Effector memory CD8-positive, alpha-beta T cell (primary cell): ENCODE results near the gene NLRX1.
"Not testable (repeated sequence)": the region's sequence is repeated elsewhere in the genome, so short reads cannot be mapped to it uniquely, and the experiment has no call there.

Experiments used
- ATAC-seq: fragments of 150-1000 bp; cut with Tn5 transposase; replicated peaks from 2 replicates; pipeline ENCODE4 v1.10.0; 2021; ENCODE audit warnings: mild to moderate bottlenecking, moderate library complexity
- DNase-seq, 3 experiments: peaks; one replicate each; pipeline ENCODE4 v3.0.0; 2021
- H3K27ac Mint-ChIP-seq, 2 donors: one replicate each; pipeline ENCODE4 v1.8.0; 2022; ENCODE audit warnings: mild to moderate bottlenecking in 2 of 2, mixed read lengths in 2 of 2, moderate library complexity in 2 of 2
- H3K27me3 Mint-ChIP-seq, 2 donors: one replicate each; pipeline ENCODE4 v1.8.0; 2022; ENCODE audit warnings: mixed read lengths in 2 of 2
- H3K36me3 Mint-ChIP-seq: one replicate; pipeline ENCODE4 v1.8.0; 2022; ENCODE audit warnings: mild to moderate bottlenecking, moderate library complexity, mixed read lengths; ENCODE audit not compliant: insufficient read depth
- H3K4me1 Mint-ChIP-seq, 2 donors: one replicate each; pipeline ENCODE4 v1.8.0; 2022; ENCODE audit warnings: low read depth in 2 of 2, mixed read lengths in 2 of 2
- H3K4me3 Mint-ChIP-seq, 2 donors: one replicate each; pipeline ENCODE4 v1.8.0; 2022; ENCODE audit warnings: mild to moderate bottlenecking in 2 of 2, mixed read lengths in 2 of 2, moderate library complexity in 2 of 2
- H3K9me3 Mint-ChIP-seq, 2 donors: one replicate each; pipeline ENCODE4 v1.8.0; 2022; ENCODE audit warnings: mixed read lengths in 2 of 2

Gene NLRX1

DNA sequence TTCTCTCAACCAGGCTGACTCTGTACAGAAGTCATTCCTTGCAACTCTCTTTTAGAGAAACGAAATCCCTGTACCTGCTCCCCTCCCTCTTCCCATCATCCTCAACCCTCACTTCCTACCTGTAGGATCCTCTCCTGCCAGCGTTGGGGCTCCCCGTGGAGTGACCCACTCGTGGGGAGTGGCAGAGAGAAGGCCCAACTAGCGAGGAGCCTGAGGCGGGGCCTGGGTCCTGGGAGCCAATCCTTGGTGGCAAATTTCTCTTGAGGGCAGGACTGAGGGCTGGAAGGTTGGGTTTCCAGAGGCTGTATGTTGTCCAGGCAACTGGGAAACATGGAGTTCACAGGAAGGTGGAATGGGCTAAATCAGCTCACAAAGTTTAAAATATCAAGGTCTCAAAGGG lies 27.2 kb downstream of the NLRX1 start:
- DNase-seq (no peak), ATAC-seq (no peak)
- H3K4me3 Mint-ChIP-seq: no peak overlapping the region
- no peak overlapping the region for H3K27ac Mint-ChIP-seq
- H3K36me3 Mint-ChIP-seq: no peaks in the 10 kb centered on the region
- peaks cover 9 to 10% of the 10 kb centered on the region in 2 donors for H3K27me3 Mint-ChIP-seq
- peaks cover 2 to 5% of the 10 kb centered on the region in 2 donors for H3K4me1 Mint-ChIP-seq
- H3K9me3 Mint-ChIP-seq: no peaks in the 10 kb centered on the region

- ATAC-seq (peak; percentile 99), DNase-seq (peak; percentile 68 to 72 (median 69))
- Mint-ChIP-seq H3K27me3 (peaks cover 9 to 10% of the 10 kb centered on the region in 2 donors), H3K36me3 (no peaks in the 10 kb centered on the region), H3K4me1 (peaks cover 2 to 5% of the 10 kb centered on the region in 2 donors), H3K9me3 (no peaks in the 10 kb centered on the region), H3K27ac (no peak overlapping the region), H3K4me3 (no peak overlapping the region)
Observed at GRCh38 chr11:119196833-119197483, 28.4 kb downstream of the NLRX1 start.

GRCh38 chr11:119198925-119199324 lies 30.4 kb downstream of the NLRX1 start:
- ATAC-seq (no peak), DNase-seq (no peak)
- H3K27me3 Mint-ChIP-seq: peaks cover under 1 to 10% of the 10 kb centered on the region in 2 donors
- H3K27ac Mint-ChIP-seq: no peak overlapping the region
- no peak overlapping the region for H3K4me3 Mint-ChIP-seq
- no peaks in the 10 kb centered on the region for H3K36me3 Mint-ChIP-seq
- peaks cover 2 to 5% of the 10 kb centered on the region in 2 donors for H3K4me1 Mint-ChIP-seq
- no peaks in the 10 kb centered on the region for H3K9me3 Mint-ChIP-seq

GRCh38 chr11:119201236-119201635 lies 32.7 kb downstream of the NLRX1 start:
- H3K36me3 Mint-ChIP-seq: peaks cover 10% of the 10 kb centered on the region
- H3K27me3 Mint-ChIP-seq, H3K27ac Mint-ChIP-seq, H3K4me3 Mint-ChIP-seq, ATAC-seq, H3K9me3 Mint-ChIP-seq, H3K4me1 Mint-ChIP-seq, DNase-seq: not testable (repeated sequence)

DNA sequence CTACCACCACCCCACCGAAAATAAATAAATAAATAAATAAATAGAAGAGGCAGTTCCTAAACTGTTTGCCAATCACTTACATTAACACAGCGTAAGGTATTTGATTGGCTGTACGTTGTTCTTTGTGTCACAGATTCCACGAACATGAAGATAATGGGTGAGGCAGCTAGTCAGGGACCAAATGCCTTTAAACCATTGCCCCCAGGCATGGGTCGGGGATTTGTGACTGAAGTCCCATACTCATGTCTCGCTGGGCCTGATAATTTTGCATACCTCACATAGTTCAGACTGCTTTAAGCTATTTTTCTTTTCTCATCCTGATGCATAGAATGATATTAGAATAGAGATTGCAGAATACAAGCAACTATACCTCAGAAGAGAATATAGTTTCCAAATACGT lies 34.0 kb downstream of the NLRX1 start:
- Mint-ChIP-seq H3K9me3 (no peaks in the 10 kb centered on the region), H3K27ac (no peak overlapping the region), H3K27me3 (no peaks in the 10 kb centered on the region), H3K4me3 (no peak overlapping the region), H3K36me3 (peaks cover 14% of the 10 kb centered on the region), H3K4me1 (peaks cover 11 to 13% of the 10 kb centered on the region in 2 donors)
- no peak for DNase-seq
- ATAC-seq: no peak

GRCh38 chr11:119204066-119204465 lies 35.5 kb downstream of the NLRX1 start:
- ATAC-seq: no peak
- Mint-ChIP-seq H3K27me3 (no peaks in the 10 kb centered on the region), H3K27ac (no peak overlapping the region), H3K9me3 (no peaks in the 10 kb centered on the region), H3K36me3 (peaks cover 14% of the 10 kb centered on the region), H3K4me3 (no peak overlapping the region), H3K4me1 (peaks cover 14 to 20% of the 10 kb centered on the region in 2 donors)
- no peak for DNase-seq

DNA sequence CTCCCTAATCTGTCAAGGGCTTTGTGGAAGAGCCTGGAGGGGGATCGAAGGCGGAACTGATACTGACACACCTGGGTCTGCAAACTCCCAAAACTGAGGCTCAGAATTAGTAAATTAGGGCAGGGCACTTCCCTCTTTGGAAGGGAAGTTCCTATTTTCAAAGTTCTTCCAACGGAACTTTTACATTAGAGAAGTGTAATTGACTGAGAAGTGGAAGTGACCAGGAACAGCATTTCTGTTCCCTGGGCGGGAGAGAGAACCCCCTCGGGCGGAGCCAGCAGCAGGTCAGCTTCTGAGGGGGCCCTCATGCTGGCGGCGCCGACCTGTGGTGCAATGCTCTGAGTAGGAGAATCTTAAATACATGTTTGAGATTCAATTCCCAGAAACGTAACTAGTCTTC lies 36.6 kb downstream of the NLRX1 start:
- no peaks in the 10 kb centered on the region for H3K9me3 Mint-ChIP-seq
- no peak for DNase-seq
- H3K4me1 Mint-ChIP-seq: peaks cover 16 to 26% of the 10 kb centered on the region in 2 donors
- H3K27ac Mint-ChIP-seq: peak overlapping the region in 1 of 2 donors; percentile 69
- peaks cover 14% of the 10 kb centered on the region for H3K36me3 Mint-ChIP-seq
- H3K27me3 Mint-ChIP-seq: no peaks in the 10 kb centered on the region
- peak overlapping the region; percentile 97 for H3K4me3 Mint-ChIP-seq
- ATAC-seq: no peak

DNA sequence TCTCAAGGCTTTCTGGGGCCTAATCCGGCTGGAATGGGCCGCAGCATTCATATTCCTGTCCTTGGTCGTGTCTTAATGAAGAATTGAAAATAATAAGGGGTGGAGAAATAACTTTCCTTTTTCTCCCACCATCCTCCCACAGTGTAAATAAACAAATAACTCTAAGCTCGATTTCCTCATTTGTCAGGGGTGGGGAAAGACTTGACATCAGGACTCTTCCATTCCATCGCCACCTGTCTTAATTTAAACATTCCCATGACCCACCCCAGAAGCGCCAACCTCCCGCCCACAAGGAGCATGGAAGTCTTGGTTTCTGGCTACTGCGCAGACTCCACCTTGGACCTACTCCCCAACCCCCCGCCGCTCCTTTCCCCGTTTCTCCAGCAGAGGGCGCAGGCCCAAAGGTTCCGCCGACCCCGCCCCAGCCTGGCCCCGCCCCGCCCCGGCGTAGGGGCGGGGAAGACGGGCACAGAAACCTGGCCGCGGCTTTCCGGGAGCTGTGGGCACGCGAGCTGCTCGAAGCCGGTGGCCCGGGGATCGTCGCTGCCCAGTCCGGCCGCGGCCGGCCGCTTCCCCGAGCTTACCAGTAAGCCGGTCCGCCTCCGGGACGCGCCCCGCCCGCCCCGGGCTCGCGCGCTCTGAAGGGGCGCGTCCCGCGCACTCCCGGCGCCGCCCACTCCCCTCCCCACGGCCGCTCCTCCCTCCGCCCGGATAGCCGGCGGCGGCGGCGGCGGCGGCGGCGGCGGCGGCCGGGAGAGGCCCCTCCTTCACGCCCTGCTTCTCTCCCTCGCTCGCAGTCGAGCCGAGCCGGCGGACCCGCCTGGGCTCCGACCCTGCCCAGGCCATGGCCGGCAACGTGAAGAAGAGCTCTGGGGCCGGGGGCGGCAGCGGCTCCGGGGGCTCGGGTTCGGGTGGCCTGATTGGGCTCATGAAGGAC lies 37.3 kb downstream of the NLRX1 start, which contains the start of gene CBL:
TSS of gene CBL (plus strand) at position 766 of the 937 bp plus-strand sequence. CDS start at position 845, 79 bp downstream.
- H3K27me3 Mint-ChIP-seq: no peaks in the 10 kb centered on the region
- peaks cover 16 to 30% of the 10 kb centered on the region in 2 donors for H3K4me1 Mint-ChIP-seq
- H3K36me3 Mint-ChIP-seq: peaks cover 14% of the 10 kb centered on the region
- ATAC-seq: peak; percentile 85
- H3K9me3 Mint-ChIP-seq: no peaks in the 10 kb centered on the region
- peak within 1 kb of the TSS; percentile 91 to 93 for H3K27ac Mint-ChIP-seq
- peak; percentile 92 to 95 (median 93) for DNase-seq
- H3K4me3 Mint-ChIP-seq: peak within 1 kb of the TSS; percentile 97

DNA sequence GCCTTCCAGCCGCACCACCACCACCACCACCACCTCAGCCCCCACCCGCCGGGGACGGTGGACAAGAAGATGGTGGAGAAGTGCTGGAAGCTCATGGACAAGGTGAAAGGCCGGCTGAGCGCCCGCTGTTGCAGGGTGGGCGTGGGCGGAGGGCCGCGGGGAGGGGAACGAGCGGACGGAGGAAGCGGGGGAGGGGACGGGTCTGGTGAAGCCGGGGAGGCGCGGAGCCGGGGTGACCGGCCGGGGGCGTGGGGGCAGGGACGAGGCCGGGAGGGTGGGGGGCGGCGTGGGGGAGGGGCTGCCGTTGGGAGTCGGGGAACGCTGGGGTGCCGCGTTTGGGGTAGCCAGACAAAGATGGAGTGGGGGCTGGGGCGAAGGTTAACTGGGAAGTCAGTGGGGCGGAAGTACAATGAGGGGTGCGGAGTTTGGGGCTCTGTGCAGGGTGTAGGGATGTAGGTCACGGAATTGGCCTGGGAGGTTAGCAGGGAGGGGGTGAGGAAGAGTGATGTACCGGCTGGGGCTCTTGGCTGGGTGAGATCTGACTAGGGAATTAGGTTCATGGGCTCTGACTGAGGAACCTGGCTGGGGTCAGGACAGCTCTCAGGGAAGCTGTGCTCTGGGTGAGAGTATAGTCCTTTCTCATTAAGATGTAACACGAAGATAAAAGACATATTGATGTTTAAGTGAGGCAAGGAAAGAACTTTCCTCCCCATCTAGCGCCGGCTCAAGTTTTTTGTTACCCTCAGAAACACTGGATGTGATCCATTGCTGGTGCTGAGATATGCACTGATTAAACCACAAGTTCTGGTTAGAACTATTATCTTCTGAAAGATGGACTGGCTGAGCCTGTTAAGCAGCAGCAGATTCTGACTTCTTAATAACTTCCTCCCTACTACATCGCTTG lies 38.2 kb downstream of the NLRX1 start:
- peaks cover 14% of the 10 kb centered on the region for H3K36me3 Mint-ChIP-seq
- DNase-seq (peak; percentile 27 to 29 (median 27)), ATAC-seq (peak; percentile 46)
- peak overlapping the region; percentile 91 to 93 for H3K27ac Mint-ChIP-seq
- H3K4me1 Mint-ChIP-seq: peaks cover 16 to 31% of the 10 kb centered on the region in 2 donors
- no peaks in the 10 kb centered on the region for H3K27me3 Mint-ChIP-seq
- H3K9me3 Mint-ChIP-seq: no peaks in the 10 kb centered on the region
- peak overlapping the region; percentile 97 for H3K4me3 Mint-ChIP-seq

- Mint-ChIP-seq H3K4me1 (peaks cover 16 to 31% of the 10 kb centered on the region in 2 donors), H3K36me3 (peaks cover 14% of the 10 kb centered on the region), H3K27ac (peak overlapping the region; percentile 91 to 93), H3K27me3 (no peaks in the 10 kb centered on the region), H3K4me3 (peak overlapping the region; percentile 97), H3K9me3 (no peaks in the 10 kb centered on the region)
- ATAC-seq (no peak), DNase-seq (no peak)
Observed at GRCh38 chr11:119207415-119207960, 39.0 kb downstream of the NLRX1 start.

GRCh38 chr11:119209186-119209585 lies 40.7 kb downstream of the NLRX1 start:
- Mint-ChIP-seq H3K4me3 (no peak overlapping the region), H3K36me3 (peaks cover 18% of the 10 kb centered on the region), H3K4me1 (peaks cover 20 to 37% of the 10 kb centered on the region in 2 donors), H3K27me3 (no peaks in the 10 kb centered on the region), H3K9me3 (no peaks in the 10 kb centered on the region), H3K27ac (no peak overlapping the region)
- no peak for ATAC-seq
- DNase-seq: no peak

DNA sequence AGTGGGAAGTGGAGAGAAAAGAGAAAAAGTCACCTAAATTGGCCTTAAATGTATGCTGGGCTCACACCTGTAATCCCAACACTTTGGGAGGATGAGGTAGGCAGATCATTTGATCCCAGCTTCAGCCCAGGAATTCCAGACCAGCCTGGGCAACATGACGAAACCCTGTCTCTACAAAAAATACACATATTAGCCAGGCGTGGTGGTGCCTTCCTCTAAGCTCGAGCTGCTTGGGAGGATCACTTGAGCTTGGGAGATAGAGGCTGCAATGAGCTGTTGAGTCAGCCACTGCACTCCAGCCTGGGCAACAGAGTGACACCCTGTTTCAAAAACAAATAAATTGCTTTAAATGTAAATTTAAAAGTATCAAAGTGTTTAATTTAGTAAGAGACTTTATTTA lies 41.5 kb downstream of the NLRX1 start:
- DNase-seq (no peak), ATAC-seq (no peak)
- no peak overlapping the region for H3K27ac Mint-ChIP-seq
- H3K27me3 Mint-ChIP-seq: no peaks in the 10 kb centered on the region
- peaks cover 15% of the 10 kb centered on the region for H3K36me3 Mint-ChIP-seq
- no peaks in the 10 kb centered on the region for H3K9me3 Mint-ChIP-seq
- peaks cover 20 to 45% of the 10 kb centered on the region in 2 donors for H3K4me1 Mint-ChIP-seq
- H3K4me3 Mint-ChIP-seq: no peak overlapping the region
